Measurements from ENCODE around the gene CYTH3. TPM values are rescaled to one million over a fixed set of nuclear protein-coding genes. Genes with fewer than 3 reads are reported as not detected.

Gene CYTH3
- total RNA-seq, 1 donor from 2014 or later, result 29.5 TPM

DNA sequence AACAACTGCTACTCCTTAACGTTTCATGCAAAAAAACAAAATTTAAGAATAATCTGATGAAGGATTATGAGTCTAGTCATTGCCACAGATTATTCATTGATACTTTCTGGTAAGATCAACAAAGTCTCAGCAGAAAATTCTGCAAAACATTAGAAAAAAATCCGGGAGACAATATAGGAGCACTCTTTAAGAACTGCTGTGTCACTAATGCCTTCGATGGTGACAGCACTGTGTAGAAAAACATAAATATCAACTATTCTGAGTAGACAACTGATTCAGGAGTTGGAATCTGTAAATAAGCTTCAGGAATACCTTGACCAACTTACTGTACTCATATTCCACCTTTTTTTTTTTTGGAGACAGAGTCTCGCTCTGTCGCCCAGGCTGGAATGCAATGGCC, 69.0 kb downstream of the CYTH3 start:
- Histone ChIP-seq H3K27me3 (no peaks in the 10 kb centered on the region), H3K36me3 (no peaks in the 10 kb centered on the region), H3K4me3 (no peak overlapping the region), H3K4me1 (no peaks in the 10 kb centered on the region), H3K9me3 (no peaks in the 10 kb centered on the region), H3K27ac (no peak overlapping the region)
- TF ChIP-seq POLR2AphosphoS5 (IDR thresholded peaks at IDR 0.05; ENCODE audit: insufficient read depth in 1 of 2, low read depth in 1 of 2) (no peak), POLR2A (IDR thresholded peaks at IDR 0.05) (no peak)
- TF ChIP-seq, protein P1, sequence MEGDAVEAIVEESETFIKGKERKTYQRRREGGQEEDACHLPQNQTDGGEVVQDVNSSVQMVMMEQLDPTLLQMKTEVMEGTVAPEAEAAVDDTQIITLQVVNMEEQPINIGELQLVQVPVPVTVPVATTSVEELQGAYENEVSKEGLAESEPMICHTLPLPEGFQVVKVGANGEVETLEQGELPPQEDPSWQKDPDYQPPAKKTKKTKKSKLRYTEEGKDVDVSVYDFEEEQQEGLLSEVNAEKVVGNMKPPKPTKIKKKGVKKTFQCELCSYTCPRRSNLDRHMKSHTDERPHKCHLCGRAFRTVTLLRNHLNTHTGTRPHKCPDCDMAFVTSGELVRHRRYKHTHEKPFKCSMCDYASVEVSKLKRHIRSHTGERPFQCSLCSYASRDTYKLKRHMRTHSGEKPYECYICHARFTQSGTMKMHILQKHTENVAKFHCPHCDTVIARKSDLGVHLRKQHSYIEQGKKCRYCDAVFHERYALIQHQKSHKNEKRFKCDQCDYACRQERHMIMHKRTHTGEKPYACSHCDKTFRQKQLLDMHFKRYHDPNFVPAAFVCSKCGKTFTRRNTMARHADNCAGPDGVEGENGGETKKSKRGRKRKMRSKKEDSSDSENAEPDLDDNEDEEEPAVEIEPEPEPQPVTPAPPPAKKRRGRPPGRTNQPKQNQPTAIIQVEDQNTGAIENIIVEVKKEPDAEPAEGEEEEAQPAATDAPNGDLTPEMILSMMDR (IDR thresholded peaks at IDR 0.05), result no peak
- no peak for DNase-seq (ENCODE audit: extremely low spot score in 2 of 2)
- intact Hi-C loops (cut with DNase I), result no loop called here

- no peak overlapping the region for H3K27ac ChIP-seq
- no peaks in the 10 kb centered on the region for H3K4me1 ChIP-seq
- H3K9me3 ChIP-seq, result no peaks in the 10 kb centered on the region
- H3K27me3 ChIP-seq, result no peaks in the 10 kb centered on the region
- TF ChIP-seq POLR2AphosphoS5 (IDR thresholded peaks at IDR 0.05; ENCODE audit: insufficient read depth in 1 of 2, low read depth in 1 of 2) (no peak), POLR2A (IDR thresholded peaks at IDR 0.05) (no peak)
- TF ChIP-seq, protein P1 (IDR thresholded peaks at IDR 0.05), result no peak
- intact Hi-C loops (cut with DNase I), result no loop called here
- H3K4me3 ChIP-seq, result no peak overlapping the region
- DNase-seq (ENCODE audit: extremely low spot score in 2 of 2), result no peak
- H3K36me3 ChIP-seq, result no peaks in the 10 kb centered on the region
Observed at GRCh38 chr7:6202117-6202516, 70.3 kb downstream of the CYTH3 start.

GRCh38 chr7:6200971-6201370, 71.5 kb downstream of the CYTH3 start:
- no peaks in the 10 kb centered on the region for H3K27me3 ChIP-seq
- H3K4me1 ChIP-seq, result no peaks in the 10 kb centered on the region
- no peak for DNase-seq (ENCODE audit: extremely low spot score in 2 of 2)
- no peak overlapping the region for H3K4me3 ChIP-seq
- H3K9me3 ChIP-seq, result no peaks in the 10 kb centered on the region
- no peak overlapping the region for H3K27ac ChIP-seq
- intact Hi-C loops (cut with DNase I), result no loop called here
- TF ChIP-seq POLR2A (IDR thresholded peaks at IDR 0.05) (no peak), POLR2AphosphoS5 (IDR thresholded peaks at IDR 0.05; ENCODE audit: insufficient read depth in 1 of 2, low read depth in 1 of 2) (no peak)
- TF ChIP-seq, protein P1 (IDR thresholded peaks at IDR 0.05), result no peak
- no peaks in the 10 kb centered on the region for H3K36me3 ChIP-seq

- no peaks in the 10 kb centered on the region for H3K27me3 ChIP-seq
- no peak for DNase-seq (ENCODE audit: extremely low spot score in 2 of 2)
Observed at GRCh38 chr7:6198689-6199595, 73.5 kb downstream of the CYTH3 start.

More at GRCh38 chr7:6198689-6199595, 73.5 kb downstream of the CYTH3 start:
- Histone ChIP-seq H3K4me1 (no peaks in the 10 kb centered on the region), H3K36me3 (no peaks in the 10 kb centered on the region), H3K4me3 (no peak overlapping the region), H3K9me3 (no peaks in the 10 kb centered on the region), H3K27ac (no peak overlapping the region)
- TF ChIP-seq, protein P1 (IDR thresholded peaks at IDR 0.05), result no peak
- TF ChIP-seq POLR2A (IDR thresholded peaks at IDR 0.05) (no peak), POLR2AphosphoS5 (IDR thresholded peaks at IDR 0.05; ENCODE audit: insufficient read depth in 1 of 2, low read depth in 1 of 2) (no peak)
- intact Hi-C loops (cut with DNase I), result no loop called here

All from vagina (tissue), 2 donors.